ENCODE measurements around the gene ABCG5.
A peak's percentile ranks its signal among the peaks of the same experiment; 100 is the strongest.

The ABCG5 gene

GRCh38 chr2:43838560-43839267, at the start of gene ABCG5, which contains the start of gene ABCG8:
Gene ABCG5, minus strand, starts transcription at chr2:43838839. Its CDS starts 160 bp downstream, at chr2:43838679.
Gene ABCG8, plus strand, starts transcription at chr2:43838971. Its CDS starts 83 bp downstream, at chr2:43839054.
- DNase-seq, result no peak

DNA sequence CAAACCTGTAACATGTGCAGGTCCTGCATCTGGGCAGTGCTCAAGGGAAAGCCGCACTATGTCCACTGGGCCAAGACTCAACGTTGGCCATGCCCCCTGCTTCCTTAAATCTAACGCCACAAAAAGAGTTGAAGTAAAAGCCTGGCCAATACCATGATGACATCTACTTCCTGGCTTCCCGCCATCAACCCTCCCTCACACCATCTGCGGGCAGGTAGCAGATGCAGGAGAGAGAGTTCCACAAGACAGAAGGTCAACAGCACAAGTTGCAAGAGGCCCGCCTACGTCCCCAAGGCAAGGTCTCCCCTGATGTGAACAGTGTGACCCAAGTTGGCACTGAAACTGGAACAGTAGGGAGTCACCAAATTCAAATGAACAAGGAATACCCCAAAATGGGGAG, 48.5 kb upstream of the ABCG5 start:
- DNase-seq, result no peak

- DNase-seq, result no peak
Measured at GRCh38 chr2:43885132-43885632, 46.5 kb upstream of the ABCG5 start.

- no peak for DNase-seq
Measured at GRCh38 chr2:43884689-43885088, 46.0 kb upstream of the ABCG5 start.

GRCh38 chr2:43882312-43882711, 43.7 kb upstream of the ABCG5 start:
- no peak for DNase-seq

DNA sequence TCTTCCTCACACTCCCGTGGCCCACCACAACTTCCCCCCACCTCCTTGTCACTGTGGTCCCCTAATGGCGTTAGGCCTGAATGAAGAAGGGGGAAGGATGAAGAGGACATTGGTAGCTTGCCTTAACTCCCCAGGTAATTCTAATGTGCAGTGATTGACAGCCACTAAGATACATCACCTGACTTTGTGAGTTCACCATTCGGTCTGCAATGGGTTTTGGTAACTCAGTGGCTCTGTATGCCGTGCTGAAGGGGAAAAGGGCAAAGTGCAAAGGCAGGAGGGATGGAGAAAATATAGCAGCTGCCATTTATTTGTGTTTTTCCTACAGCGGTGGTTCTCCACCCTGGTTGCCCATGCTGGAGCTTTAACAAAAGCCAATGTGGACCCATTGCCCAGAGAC, 42.3 kb upstream of the ABCG5 start:
- DNase-seq, result no peak

DNA sequence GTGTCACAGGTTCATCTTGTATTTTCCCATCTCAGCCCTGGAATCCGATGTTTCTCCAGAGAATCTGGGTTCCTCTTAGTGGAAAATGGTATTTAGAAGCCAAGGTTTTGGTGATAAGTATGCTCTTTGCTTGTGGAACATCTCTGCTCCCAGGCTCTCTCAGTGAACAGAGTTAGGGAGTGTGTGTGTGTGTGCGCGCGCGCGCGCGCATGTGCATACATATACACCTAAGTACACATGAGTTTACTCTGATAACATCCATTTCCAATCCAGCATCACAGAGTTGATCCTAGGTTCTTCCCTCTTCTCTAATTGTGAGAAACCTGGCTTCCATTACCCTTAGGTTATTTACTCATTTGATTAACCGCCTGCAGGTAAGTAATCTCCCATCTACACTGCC, 41.8 kb upstream of the ABCG5 start:
- DNase-seq, result no peak

DNA sequence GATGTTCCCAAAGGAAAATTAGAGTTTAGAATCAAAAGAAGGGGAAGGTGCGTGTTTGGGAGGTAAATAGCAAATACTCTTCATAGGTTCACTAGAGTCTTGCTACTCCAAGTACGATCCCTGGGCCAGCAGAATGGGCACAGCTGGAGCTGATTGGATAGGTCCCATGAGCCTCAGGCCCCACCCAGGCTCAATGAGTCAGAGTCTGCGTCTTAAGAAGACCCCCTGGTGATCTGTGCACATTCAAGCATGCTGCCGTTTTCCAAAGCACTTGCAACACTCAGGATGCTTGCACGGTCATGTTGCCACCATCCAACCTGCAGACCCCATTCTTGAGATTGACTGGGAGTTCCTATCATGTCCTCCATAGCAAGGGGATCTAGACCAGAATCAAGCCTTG, 40.6 kb upstream of the ABCG5 start:
- DNase-seq, result no peak

- peak; percentile 72 to 77 for DNase-seq
Measured at GRCh38 chr2:43877782-43878464, 39.3 kb upstream of the ABCG5 start.

GRCh38 chr2:43874776-43875451, 36.3 kb upstream of the ABCG5 start:
- DNase-seq, result no peak

DNA sequence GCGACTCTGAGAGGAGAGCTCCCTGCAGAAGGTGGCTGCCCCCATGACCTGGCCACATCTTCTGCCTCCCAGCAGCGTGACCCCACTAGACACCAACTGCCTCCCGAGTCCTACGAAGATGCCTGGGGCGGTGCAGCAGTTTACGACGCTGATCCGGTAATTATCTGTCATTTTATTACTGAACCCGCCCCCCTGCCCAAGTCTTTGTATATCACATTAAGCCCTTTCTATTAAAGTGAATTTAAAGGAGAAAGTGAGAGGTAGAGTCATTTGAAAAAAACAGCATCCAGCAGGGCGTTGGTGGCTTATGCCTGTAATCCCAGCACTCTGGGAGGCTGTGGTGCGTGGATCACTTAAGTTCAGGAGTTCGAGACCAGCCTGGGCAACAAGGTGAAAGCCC, 33.5 kb upstream of the ABCG5 start:
- no peak for DNase-seq

DNA sequence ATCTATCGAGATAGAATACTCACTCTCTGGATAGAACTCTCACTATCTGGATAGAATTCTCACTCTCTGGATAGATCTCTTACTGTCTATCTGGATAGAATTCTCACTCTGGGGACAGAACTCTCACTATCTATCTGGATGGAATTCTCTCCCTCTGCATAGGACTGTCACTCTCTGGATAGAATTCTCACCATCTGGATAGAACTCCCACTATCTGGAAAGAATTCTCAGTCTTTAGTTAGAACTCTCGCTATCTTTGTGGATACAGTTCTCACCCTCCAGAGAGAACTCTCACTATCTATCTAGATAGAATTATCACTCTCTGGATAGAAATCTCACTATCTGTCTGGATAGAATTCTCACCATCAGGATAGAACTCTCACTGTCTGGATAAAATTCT, 16.7 kb upstream of the ABCG5 start:
- no peak for DNase-seq

DNA sequence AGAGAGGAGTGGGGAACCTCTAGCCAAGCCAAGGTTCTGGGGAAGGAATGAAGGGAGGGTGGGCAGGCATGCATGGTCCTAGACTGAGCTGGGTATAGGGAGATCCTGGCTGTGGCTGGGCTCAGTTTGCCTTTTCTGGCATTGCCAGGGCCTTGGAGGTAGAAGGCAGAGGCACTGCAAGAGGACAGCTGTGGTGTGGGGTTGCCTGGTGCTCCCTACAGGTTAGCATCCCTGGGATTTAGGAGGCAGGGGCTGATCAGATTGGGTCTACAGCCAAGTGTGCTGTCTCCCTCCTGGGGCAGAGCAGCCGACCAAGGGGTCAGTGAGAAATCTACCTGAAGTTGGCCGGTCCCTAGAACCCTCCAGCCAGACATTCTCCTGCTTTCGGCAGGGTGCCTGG, 16.0 kb upstream of the ABCG5 start:
- DNase-seq, result no peak

DNA sequence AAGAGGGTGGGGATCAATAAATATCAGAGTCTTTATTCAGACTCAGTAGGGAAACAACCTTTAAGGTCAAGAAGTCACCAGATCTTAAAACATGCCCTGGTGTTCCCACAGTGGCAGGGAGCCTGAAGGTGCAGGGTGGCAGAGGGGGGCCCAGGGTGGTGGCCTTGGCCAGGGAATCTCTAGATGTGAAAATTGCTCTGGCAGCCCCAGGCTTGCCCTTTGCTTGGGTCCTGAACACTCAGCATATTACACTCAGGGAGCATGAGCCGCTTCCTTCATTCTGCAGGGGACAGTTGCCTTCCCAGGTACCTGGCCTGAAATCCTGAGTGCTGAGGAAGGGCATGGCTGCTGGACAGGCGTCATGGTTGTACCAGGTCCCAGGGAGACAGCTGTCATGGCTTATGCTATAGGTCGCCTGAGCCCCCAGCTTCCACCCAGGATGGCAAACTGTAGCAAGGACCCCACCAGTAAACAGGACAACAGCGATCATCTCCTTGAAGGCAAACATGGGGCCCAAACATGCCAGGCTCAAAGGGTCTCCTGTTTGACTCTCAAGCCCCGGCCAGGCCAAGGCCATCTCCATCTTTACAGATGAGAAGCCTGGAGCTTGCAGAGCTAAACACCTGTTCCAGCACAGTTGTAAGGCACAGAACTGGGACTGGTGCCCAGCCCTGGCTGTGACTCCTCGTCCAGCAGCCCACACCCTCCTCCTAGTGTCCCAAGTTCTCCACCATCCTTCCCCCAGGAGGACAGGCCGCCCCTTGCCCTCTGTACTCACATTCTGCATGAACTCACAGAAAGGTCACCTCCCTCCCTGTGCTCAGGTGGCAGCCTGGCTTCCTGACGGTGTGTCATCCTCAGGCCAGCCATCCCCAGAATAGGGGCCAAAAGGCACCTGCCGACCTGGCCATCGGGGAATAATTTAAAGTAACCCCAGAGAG, 14.8 kb upstream of the ABCG5 start:
- no peak for DNase-seq

GRCh38 chr2:43852196-43852730, 13.6 kb upstream of the ABCG5 start:
- no peak for DNase-seq

DNA sequence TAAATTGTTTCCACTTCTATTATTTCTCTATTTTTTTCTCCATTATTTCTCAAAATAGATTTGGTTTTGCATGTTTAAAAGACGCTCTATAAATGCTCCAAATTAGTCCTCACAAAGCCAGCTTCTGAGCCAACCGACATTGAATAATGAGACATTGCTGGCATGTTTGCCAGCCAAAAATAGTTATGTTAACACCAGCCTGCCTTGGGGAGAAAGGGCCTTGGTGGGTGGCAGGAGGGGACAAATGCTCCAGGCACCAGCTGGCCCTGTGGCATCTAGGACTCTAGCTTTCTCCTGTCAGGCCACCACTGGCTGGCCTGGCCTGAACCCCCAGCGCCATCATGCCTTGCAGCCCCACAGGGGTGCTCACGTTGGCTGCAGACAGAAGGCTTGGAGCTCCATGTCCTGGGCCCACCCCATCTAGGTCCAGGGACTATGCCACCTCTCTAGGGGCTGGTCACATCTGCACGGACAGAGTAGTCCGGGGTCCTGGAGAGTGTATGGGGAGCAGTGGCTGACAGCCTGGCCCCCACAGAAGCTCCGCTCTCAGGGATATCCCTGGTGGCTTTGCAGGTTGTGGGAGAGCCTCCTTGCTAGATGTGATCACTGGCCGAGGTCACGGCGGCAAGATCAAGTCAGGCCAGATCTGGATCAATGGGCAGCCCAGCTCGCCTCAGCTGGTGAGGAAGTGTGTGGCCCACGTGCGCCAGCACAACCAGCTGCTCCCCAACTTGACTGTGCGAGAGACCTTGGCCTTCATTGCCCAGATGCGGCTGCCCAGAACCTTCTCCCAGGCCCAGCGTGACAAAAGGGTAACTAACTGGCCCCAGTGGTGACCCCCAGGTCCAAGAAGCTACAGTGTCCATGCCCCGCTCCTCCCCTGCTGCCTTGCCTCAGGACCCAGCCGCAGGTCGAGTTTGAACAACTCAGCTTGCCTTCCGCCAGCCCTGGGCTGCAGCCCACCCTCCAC, 12.7 kb upstream of the ABCG5 start:
- DNase-seq, result no peak

GRCh38 chr2:43848214-43848613, 9.6 kb upstream of the ABCG5 start:
- no peak for DNase-seq

DNA sequence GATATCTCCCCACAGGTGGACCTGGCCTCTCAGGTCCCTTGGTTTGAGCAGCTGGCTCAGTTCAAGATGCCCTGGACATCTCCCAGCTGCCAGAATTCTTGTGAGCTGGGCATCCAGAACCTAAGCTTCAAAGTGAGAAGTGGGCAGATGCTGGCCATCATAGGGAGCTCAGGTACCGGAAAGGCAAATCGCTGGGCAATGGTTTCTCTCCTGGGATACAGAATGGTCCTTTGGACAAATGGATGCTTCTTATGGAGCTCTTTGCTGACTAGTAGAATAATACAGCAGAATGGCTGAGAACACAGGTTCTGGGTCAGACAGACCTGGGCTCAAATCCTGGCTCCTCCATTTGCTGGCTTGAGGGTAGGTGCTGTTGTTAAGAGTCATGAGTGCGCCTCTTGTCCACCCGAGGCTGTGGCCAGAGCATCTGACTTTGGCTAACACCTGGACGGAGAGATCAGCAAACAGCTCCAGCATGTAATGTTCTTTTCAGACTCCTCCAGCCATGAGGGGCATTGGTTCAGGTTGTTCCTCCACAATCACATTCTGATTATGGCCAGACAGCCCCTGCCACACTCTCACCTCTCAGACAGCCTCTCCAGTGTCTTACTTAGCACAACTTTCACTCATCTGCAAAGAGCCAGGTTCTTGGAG, 7.6 kb upstream of the ABCG5 start:
- no peak for DNase-seq

GRCh38 chr2:43845181-43845580, 6.5 kb upstream of the ABCG5 start:
- no peak for DNase-seq

- no peak for DNase-seq
Measured at GRCh38 chr2:43842866-43843226, 4.2 kb upstream of the ABCG5 start.
